Chondrocyte (in vitro differentiated cells): Measurements from ENCODE around the gene FBXL7. TPM values are rescaled to one million over a fixed set of nuclear protein-coding genes. Genes with fewer than 3 reads are reported as not detected.

Experiments used
- DNase-seq: peaks from one replicate; pipeline ENCODE4 v3.0.0; 2021; ENCODE audit warnings: mixed read lengths, low spot score
- H3K27ac Mint-ChIP-seq: one replicate; pipeline ENCODE4 v1.8.0; 2021; ENCODE audit warnings: mild to moderate bottlenecking, moderate library complexity, mixed read lengths; ENCODE audit not compliant: unreplicated experiment
- H3K27me3 Mint-ChIP-seq: 2 replicates; pipeline ENCODE4 v1.8.0; 2021; ENCODE audit warnings: low read depth, mixed read lengths
- H3K36me3 Mint-ChIP-seq: 2 replicates; pipeline ENCODE4 v1.8.0; 2021; ENCODE audit warnings: low read depth, mixed read lengths
- H3K4me1 Mint-ChIP-seq: 2 replicates; pipeline ENCODE4 v1.8.0; 2021; ENCODE audit warnings: low read depth, mild to moderate bottlenecking, mixed read lengths
- H3K4me3 Mint-ChIP-seq: one replicate; pipeline ENCODE4 v1.8.0; 2021; ENCODE audit warnings: mild to moderate bottlenecking, moderate library complexity, mixed read lengths; ENCODE audit not compliant: unreplicated experiment
- H3K9me3 Mint-ChIP-seq: 2 replicates; pipeline ENCODE4 v1.8.0; 2021; ENCODE audit warnings: low read depth, mixed read lengths
- CTCF ChIP-seq: fragments of 200-600 bp; sonication (generic); IDR thresholded peaks from 2 replicates; pipeline ENCODE4 v1.5.0; 2021; ENCODE audit warnings: antibody characterized with exemption, mild to moderate bottlenecking, moderate library complexity
- total RNA-seq: library from RNA; stranded (reverse); gene quantifications from 3 replicates; pipeline ENCODE4 v1.2.1, GENCODE V29; 2021

Gene FBXL7
- total RNA-seq, 1 donor from 2014 or later = 32.6 TPM

- Mint-ChIP-seq H3K4me1 (peaks cover 29% of the 10 kb centered on the region), H3K9me3 (no peaks in the 10 kb centered on the region), H3K4me3 (no peak overlapping the region), H3K27ac (no peak overlapping the region), H3K27me3 (no peaks in the 10 kb centered on the region), H3K36me3 (no peaks in the 10 kb centered on the region)
- no peak for DNase-seq
- TF ChIP-seq CTCF = no peak
Observed at GRCh38 chr5:15786326-15786725, 286.3 kb downstream of the FBXL7 start.

DNA sequence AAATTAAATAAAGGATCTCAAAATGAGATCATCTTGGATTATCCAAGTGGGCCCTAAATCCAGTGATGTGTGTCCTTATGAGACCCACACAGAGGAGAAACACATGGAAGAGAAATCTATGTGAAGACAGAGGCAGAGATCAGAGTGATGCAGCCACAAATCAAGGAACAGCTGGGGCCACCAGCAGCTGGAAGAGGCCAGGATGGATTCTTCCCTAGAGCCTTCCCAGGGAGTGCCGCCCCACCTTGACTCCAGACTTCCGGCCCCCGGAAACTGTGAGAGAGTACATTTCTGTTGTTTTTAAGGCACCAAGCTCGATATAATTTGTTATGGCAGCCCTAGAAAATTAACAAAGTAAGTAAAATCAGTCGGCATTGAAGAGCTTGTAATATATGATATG lies 286.9 kb downstream of the FBXL7 start:
- Mint-ChIP-seq H3K27ac (no peak overlapping the region), H3K4me1 (peaks cover 34% of the 10 kb centered on the region), H3K36me3 (no peaks in the 10 kb centered on the region), H3K9me3 (no peaks in the 10 kb centered on the region), H3K4me3 (no peak overlapping the region), H3K27me3 (no peaks in the 10 kb centered on the region)
- DNase-seq = no peak
- no peak for TF ChIP-seq CTCF

DNA sequence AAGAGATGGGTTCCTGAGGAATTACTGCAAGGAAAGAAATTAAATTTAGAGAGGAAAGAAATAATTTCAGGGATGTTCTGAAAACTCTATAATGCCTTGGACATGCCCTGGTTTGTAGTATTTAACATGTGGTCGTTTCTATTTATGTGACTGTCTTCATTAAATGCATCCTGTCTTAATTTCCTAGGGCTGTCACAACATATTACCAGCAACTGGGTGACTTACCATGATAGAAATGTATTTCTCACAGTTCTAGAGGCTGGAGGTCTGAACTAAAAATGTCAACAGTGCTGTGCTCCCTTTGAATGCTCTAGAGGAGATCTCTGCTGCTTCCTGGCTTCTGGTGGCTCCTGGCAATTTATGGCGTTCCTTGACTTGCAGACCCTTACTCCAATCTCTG lies 287.7 kb downstream of the FBXL7 start:
- H3K4me1 Mint-ChIP-seq = peaks cover 41% of the 10 kb centered on the region
- no peaks in the 10 kb centered on the region for H3K36me3 Mint-ChIP-seq
- H3K4me3 Mint-ChIP-seq = no peak overlapping the region
- no peak for DNase-seq
- TF ChIP-seq CTCF = no peak
- no peak overlapping the region for H3K27ac Mint-ChIP-seq
- H3K27me3 Mint-ChIP-seq = no peaks in the 10 kb centered on the region
- no peaks in the 10 kb centered on the region for H3K9me3 Mint-ChIP-seq

GRCh38 chr5:15789642-15790041 lies 289.7 kb downstream of the FBXL7 start:
- no peak for DNase-seq
- H3K36me3 Mint-ChIP-seq = no peaks in the 10 kb centered on the region

DNA sequence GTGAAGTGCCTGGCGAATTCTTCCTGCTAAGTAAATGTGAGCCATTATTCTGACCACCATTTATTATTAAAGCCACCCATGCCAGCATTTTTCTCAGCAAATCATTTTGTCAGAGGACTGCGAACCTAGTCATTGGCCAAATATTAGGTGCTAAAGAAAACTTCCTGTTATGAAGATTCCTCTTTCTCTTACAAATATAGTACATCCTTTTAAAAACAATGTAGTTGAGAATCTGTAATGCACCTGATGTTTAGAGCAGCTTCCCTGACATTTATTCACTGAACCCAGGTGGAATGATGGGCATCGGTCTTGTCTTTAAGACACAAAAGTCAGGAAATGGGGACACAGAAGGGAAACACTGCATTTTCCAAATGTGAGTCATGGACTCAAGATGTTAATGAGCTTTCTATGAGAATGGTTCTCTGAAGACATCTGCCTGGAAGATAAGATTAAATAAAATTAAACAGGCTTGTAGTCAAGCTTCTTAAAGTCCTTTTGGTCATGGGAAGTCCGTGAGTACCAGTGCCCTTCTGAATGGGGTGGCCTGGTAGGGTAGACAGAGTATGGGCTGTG lies 290.6 kb downstream of the FBXL7 start:
- DNase-seq = no peak
- Mint-ChIP-seq H3K4me1 (peaks cover 56% of the 10 kb centered on the region), H3K36me3 (no peaks in the 10 kb centered on the region), H3K4me3 (no peak overlapping the region), H3K9me3 (no peaks in the 10 kb centered on the region), H3K27me3 (no peaks in the 10 kb centered on the region), H3K27ac (no peak overlapping the region)
- TF ChIP-seq CTCF = no peak

More at GRCh38 chr5:15789642-15790041, 289.7 kb downstream of the FBXL7 start:
- Mint-ChIP-seq H3K27ac (no peak overlapping the region), H3K4me3 (no peak overlapping the region), H3K9me3 (no peaks in the 10 kb centered on the region), H3K27me3 (no peaks in the 10 kb centered on the region), H3K4me1 (peaks cover 50% of the 10 kb centered on the region)
- TF ChIP-seq CTCF = no peak
